ENCODE measurements around the gene THUMPD2.

DNA sequence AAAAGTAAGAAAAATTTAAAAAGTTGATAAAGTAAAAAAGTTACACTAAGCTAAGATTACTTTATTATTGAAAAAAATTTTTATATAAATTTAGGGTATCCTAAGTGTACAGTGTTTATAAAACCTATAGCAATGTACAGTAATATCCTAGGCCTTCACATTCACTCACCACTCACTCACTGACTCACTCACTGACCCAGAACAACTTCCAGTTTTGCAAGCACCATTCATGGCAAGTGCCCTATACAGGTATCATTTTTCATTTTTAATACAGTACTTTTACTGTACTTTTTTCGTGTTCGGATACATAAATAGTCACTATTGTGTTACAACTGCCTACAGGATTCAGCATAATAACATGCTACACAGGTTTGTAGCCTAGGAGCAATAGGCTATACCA is 8.9 kb upstream of the THUMPD2 start:
- TF ChIP-seq, protein P1, sequence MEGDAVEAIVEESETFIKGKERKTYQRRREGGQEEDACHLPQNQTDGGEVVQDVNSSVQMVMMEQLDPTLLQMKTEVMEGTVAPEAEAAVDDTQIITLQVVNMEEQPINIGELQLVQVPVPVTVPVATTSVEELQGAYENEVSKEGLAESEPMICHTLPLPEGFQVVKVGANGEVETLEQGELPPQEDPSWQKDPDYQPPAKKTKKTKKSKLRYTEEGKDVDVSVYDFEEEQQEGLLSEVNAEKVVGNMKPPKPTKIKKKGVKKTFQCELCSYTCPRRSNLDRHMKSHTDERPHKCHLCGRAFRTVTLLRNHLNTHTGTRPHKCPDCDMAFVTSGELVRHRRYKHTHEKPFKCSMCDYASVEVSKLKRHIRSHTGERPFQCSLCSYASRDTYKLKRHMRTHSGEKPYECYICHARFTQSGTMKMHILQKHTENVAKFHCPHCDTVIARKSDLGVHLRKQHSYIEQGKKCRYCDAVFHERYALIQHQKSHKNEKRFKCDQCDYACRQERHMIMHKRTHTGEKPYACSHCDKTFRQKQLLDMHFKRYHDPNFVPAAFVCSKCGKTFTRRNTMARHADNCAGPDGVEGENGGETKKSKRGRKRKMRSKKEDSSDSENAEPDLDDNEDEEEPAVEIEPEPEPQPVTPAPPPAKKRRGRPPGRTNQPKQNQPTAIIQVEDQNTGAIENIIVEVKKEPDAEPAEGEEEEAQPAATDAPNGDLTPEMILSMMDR (IDR thresholded peaks at IDR 0.05) = no peak
- no peak for TF ChIP-seq ZFX (IDR thresholded peaks at IDR 0.05; ENCODE audit: borderline replicate concordance)

Measured in 22Rv1 (cell line).